ENCODE measurements around the gene LPP.

GRCh38 chr3:188863999-188864406, 710.0 kb downstream of the LPP start:
- TF ChIP-seq GATA2 (IDR thresholded peaks at IDR 0.05; ENCODE audit: low read depth, low read length): no peak
- no peak for TF ChIP-seq GATA3 (IDR thresholded peaks at IDR 0.05; ENCODE audit: low read depth, low read length)

All from SH-SY5Y (cell line).